NCI-H1092 treated with DMSO at 0.1 percent for 48 hours (cell line): ENCODE measurements around the gene NPEPL1.

Experiments used
- DNase-seq: peaks from one replicate; lab custom pipeline; 2025; lab: John Stamatoyannopoulos, UW

The NPEPL1 gene

DNA sequence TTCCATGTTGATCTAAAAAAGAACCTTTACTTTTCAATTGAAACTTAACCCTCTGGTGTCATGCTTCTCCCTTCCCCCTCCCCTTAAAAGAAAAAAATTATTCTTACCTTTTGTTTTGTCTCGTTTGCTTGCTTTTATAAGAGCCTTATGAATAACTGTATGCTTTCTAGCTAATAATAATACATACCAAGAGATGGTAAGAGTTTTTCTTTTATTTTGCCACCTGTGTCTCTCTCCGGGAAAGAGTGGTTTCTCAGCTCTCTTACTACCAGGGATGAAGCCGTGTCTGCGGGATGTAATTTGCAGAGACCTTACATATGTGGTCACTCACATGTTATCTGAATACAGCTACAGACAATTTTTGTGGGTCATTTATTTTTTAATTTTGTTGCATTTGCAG lies 33.8 kb upstream of the NPEPL1 start:
- DNase-seq = no peak

DNA sequence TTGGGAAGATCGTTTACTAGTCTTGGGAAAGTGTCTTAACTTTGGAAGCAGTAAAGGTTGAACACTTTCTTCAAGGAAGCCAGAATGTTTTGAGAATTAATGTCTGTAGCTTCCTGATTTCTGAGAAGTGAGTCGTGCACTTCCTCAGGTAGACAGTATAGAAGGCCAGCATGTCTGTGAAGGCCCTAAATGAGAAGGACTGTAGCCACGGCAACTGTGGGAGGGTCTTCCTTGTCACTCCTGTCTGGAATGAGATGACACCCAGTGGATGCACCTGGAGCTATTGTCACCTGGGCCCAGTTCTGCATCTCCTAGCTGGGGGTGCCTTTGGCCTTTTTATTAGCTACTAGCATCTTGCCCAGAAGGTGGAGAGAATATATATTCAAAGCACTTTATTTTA lies 32.8 kb upstream of the NPEPL1 start:
- no peak for DNase-seq

DNA sequence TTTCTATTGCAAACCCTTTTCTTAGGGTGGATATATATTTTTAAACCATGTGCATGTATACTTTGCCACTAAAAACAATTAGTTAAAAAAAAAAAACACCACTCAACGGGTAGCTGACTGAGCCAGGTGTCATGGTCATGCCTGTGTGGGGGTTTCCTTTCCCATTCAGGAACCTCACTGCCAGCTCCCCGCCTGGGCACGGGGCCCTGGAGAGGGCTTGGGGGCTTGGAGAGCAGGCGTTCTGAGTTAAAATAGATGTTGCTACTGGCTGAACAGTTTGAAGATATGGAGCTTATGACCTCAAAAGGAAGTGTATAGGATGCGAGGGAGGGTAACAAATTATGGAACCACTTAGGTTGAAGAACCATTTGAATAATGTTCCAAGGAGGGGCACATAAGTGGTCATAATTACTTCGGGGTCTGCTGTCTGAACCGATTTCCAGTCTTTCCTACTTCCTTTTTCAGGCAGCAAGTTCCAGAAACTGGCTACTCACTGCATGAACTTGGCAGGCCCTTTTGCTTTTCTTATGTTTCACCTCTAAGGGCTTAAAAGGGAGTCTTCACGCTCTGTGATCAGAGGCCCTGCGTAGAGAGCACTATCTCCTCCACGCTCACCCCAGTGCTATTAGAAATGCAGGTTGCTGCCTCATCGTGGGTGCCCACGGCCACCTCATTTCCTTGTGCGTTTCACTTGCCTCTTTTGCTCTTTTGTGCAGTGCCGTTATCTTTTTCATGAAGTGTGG lies 31.6 kb upstream of the NPEPL1 start:
- no peak for DNase-seq

DNA sequence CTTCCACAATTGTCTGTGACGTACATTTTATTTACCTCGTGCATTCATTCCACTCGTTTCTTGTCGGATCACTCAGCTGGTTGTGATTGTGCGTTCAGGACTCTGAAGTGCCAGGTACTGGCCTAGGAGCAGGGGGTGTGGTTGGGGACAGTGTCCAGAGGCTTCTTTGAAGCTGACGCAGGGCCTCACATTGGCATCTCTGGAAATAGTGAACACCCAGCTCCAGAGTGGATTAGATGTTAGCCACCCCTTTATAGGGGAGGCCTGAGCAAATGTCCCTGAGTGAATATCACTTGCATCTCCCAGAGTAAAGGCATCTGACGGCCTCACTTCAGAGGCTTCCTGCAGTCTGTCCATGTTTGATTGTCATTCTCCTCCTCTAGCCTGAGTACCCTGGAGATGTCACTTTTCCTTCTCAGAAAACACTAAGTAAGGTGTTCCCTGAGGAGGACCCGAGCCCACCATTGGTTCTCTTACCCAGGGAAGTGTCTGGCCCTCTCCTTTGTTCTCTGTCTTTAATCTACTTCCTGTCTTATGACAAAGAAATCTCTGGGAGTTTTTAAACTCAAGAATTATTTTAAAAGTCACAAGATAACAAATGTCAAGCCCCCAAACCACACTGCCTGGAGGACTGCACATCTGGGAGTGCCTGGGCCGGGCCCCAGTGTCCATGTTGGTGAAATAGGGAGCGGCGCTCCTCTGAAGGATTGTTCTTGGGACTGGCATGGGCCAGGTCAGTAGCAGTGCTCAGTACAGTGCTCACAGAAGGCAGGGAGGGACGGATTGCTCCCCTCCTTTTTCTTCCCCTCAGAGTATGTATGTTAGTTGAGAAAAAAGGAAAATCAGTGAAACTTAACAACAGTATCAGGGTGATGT lies 30.8 kb upstream of the NPEPL1 start:
- no peak for DNase-seq

DNA sequence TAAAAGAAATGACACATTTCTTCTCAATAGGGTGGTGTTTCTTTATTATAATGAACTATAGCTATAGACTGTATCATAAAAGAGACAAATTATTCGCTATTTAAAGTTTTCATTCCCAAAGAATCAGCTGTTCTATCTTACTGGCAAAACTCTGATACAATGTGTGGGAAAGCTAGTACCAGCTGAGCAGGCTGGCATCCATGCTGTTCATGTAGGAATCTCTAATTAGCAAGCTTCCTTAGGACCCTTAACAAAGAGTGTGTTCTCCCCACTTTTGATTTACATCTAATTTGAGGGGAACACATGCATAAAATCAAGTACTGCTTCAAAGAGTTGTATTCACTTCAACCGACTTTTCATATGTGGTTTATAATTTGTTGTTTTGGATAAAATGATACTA lies 28.3 kb upstream of the NPEPL1 start:
- DNase-seq = no peak

DNA sequence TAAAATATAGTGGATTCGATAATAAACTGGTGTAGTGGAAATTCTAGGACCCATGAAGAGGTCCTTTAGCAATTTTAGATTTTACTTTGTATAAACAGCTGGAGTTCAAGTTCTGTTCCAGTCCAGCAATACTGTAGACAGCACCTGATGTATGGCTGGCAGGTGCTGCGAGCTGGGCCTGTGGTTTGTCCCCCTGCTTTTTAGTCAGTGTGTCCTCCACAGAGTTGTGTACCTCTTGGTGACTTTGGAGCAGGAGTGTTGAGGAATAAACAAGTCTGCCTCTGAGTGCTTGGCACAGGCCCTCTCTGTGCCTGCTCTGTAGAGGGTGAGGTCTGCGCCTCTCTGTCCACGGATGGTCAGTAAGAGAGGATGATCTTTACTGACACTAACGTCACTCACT lies 27.7 kb upstream of the NPEPL1 start:
- no peak for DNase-seq

DNA sequence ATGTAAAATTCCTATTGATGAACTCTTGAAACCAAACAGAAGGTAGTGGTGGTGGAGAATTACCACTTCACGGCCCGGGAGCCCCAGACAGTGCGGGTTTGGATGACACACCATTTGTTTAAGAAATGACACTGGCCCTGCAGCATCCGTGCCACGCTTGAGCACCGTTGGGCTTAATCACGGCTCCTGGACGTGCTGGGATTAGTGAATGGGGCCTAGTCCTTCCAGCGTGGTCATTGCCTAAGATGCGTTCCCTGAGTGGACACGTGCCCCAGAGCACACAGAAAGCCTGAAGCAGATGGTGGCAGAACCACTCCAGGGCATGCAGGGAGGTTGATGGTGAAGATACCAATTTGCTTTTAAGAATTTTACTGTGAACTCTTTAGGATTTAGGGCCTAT lies 27.0 kb upstream of the NPEPL1 start:
- no peak for DNase-seq

DNA sequence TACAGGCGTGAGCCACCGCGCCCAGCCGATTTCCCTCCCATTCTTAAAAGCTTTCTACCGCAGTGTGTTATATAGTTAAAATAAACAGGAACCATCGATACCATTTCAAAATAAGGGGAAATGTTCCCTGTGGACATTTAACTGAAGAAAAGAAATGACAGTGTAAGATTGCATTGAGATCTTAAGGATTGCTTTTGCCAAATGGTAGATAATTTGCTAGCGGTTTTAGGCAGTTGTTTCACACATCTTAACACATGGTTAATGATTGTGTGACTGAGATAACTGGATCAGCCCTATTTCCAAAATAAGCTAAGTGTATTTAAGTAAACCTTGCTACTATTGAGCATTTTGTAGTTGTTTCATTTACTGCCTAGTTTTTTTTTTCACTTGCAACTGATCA lies 25.9 kb upstream of the NPEPL1 start:
- no peak for DNase-seq

DNA sequence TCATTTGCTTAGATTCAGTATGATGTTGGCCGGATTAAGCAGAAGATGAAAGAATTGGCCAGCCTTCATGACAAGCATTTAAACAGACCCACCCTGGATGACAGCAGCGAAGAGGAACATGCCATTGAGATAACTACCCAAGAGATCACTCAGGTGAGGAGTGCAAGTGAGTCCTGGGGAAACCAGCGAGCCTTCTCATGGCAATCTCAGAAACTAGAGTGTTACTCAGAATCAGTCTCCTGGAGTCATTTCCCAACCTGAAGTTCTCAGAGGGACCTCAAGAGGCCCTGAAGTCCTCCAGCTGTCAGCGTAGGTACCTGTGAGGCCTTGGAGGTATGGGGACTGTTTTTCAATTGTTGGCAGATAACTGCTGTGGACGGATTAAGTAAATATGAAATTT lies 24.6 kb upstream of the NPEPL1 start:
- DNase-seq = no peak

DNA sequence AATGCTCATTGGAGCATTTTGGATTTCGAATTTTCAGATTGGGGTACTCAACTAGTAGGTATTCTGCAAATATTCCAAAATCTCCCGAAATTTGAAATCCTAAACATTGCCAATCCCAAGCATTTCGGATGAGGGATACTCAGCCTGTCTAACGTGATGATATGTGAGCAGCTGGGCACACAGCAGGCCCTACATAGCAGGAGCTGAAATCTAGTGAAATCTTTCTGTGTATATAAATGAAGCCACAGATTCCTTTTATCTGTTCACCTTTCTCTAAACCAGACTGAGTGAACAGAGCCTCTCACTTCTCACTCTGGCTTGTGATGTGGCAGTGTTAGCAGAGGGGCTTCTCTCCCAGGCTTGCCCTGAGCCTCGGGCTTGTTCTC lies 23.7 kb upstream of the NPEPL1 start:
- DNase-seq = no peak

DNA sequence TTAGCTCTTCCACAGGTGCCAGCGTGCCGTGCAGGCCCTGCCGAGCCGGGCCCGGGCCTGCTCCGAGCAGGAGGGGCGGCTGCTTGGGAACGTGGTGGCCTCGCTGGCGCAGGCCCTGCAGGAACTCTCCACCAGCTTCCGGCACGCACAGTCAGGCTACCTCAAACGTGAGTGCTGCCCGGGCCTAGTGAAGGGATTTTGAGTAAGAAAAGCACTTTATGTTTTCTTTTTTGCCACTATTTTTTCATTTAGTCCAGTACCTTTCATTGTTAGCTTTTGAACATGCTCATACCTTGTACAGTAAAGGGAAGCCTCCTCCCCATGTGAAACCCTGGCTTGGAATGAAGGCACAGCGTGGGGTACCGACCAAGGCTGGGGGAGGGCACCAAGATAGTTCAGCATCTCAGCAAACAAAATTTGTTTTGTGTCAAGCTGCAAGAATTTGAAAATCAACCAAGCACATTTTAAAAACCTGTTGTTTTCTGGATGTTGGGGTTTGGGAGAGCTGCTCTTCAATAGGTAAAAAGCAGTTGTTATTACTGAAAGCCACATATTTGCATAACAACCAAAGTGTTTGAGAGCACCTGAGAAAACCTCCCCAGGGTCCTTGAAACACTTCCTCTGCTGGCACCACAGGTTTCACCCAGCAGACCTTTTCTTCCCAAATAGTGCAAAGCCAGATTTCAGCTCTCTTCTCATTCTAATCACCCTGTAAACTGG lies 23.2 kb upstream of the NPEPL1 start:
- no peak for DNase-seq

DNA sequence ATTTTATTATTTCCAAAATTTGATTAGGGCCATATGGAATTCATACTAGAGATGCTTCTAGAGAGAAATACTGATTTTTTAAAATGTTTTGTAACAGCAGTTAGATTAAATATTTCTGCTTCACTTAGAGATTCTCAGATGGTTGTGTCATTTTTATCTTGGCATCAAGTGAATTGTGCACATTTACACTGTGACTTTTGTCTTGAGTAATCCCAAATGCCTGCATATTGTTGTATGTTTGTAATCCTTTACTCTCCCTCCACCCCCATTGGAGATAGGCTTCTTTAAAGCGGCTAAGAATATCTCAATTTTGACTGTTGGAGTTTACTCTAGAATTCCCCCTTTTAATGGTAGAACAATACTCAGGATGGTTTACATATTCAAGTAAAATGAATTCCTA lies 22.5 kb upstream of the NPEPL1 start:
- DNase-seq = no peak

DNA sequence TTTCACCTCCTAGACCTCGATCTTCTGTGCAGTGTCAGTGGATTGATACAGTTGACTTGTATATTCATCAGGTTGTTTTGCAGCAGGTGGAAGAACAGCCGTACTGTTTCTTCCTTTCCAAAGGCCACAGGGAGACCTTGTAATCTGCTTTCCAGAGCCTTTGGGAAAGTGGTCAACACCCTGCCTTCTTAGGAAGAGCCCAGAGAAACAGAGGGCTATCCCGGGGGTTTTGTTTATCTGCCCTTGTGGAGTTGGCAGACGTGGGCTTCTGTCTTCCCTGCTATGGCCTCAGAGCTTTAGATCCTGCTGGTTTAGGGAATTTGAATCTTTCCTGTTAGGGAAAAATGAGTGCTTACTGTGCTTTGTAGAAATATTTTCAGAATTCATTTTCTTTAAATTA lies 21.9 kb upstream of the NPEPL1 start:
- no peak for DNase-seq

DNA sequence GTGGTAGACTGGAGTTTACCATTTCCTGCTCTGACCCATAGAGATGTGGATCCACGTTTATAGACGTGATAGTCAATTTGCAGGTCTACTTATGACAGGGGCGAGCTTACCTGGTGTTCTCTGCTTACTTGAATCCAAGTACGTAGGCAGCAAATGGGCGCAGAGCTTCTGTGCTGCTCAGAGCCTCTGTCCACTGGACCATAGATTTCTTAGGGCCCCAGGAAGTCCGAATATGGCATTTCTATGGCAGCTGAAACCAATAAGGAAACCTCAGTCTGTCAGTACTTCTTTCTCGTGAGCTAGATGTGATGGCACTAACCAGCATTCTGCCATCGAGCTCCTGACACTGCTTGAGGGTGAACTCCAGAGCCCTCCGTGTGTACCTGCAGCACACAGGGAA lies 19.5 kb upstream of the NPEPL1 start:
- DNase-seq = no peak

DNA sequence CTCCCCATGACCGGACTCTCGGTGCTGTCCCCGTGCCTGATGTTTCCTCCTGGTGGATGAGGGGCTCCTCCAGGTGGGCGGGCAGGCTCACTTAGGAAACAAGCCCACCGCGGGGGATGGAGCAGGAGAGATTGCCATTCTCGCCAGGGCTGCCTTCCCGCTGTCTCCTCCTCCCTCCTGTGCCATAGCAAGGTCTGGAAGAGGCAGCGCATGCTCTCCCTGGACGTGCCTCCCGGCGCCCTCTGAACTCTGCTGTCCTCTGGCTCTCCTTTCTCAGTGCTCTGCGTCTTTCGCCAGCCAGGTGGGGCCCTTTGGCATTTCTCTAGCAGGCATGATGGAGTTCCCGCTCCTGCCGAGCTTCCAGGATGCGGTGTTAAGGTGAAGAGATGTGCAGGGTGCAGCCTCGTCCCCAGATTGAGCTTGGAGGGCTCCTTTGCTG lies 17.4 kb upstream of the NPEPL1 start:
- DNase-seq = no peak

DNA sequence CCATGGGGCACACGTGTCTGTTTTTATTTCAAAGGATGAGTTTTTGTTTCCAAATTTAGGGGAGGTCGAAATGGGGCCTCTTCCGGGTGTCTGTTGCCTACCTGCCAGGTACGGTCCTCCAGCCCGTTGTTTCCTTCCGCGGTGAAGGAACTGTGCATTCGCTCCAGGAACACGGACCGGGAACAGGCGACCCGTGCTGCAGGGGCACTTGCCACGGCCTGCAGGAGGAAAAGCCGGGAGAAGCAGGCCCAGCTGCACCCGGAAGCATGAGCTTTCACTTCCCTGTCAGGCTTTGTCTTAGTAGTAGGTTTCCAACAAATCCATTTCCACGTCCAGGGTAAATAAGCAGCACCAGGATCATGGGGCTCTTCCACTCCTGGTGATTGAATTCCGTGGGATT lies 17.0 kb upstream of the NPEPL1 start:
- DNase-seq = no peak

DNA sequence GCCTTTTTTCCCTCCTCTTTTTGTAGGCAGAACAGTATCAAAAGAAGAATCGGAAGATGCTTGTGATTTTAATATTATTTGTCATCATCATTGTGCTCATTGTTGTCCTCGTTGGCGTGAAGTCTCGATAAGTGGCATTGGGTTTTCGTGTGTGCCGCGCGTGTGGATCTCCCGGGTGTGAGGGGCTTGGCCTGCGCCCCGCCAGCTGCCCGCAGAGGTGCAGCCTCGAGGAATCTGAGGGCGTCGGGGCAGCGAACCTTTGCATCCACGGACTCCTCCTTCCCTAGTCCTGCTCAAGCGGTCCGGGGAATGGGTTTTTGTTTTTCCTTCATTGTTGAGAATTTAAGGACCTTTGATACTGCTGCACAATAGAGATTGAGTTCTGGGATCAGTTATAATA lies 16.4 kb upstream of the NPEPL1 start:
- no peak for DNase-seq

DNA sequence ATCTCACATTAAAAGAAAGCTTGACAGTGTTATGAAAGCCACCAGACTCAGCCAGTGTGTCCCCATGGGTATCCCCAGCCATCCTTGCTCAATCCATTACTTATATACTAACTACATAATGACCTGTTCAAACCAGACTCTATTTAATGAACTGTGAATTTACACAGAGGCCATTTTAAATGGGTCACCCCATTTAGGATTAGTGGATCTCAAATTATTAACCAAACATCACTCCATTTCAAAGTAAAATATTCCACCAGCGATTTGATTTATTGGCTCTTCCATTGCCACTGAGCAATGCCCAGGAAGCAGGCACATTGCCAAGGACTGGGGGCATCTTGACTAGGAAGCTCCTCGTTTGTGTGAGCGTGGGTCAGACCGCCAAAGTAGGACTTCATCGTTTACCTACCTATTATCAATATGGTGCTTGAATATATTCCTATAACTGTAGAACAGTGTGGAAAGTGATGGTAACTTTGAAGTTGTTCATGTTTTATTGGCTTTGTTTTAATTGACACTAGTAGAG lies 15.5 kb upstream of the NPEPL1 start:
- no peak for DNase-seq

DNA sequence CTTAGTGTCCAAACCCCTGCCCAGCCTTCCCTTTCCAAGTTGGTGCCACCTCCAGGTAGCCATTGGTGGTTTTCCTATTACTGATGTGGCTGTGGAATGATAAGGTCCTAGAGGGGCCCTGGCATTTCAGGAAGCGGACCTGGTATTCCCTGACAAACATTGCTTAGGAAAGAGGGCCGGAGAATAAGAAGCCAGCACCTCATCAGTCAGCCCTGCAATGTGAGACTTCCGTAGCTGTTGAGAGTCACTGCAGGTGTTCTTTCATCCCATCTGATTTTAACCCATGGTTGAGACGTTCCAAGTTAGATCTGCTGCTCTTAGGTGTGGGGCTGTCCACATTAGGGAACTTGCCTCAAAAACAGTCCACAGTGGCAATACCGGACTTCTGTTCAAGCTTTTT lies 14.8 kb upstream of the NPEPL1 start:
- DNase-seq = no peak

DNA sequence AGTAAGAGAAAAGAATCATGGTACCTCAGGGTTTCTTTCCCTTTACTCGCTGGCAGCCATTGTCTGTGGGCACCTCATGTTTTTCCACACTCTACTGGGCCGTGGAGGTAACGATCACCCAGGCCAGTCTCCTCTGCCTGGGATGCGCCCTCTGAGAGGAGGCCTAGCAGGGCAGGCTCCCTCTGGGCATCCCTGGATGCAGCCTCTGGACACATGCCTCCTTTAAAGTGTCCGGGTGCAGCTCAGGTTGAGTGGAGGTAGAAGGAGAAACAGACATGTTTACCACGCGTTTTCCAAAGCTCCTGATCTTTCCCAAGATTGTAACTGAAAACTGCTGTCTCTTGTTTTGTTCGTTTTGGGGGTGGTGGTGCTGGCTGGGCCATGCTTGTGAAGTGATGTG lies 13.8 kb upstream of the NPEPL1 start:
- no peak for DNase-seq

DNA sequence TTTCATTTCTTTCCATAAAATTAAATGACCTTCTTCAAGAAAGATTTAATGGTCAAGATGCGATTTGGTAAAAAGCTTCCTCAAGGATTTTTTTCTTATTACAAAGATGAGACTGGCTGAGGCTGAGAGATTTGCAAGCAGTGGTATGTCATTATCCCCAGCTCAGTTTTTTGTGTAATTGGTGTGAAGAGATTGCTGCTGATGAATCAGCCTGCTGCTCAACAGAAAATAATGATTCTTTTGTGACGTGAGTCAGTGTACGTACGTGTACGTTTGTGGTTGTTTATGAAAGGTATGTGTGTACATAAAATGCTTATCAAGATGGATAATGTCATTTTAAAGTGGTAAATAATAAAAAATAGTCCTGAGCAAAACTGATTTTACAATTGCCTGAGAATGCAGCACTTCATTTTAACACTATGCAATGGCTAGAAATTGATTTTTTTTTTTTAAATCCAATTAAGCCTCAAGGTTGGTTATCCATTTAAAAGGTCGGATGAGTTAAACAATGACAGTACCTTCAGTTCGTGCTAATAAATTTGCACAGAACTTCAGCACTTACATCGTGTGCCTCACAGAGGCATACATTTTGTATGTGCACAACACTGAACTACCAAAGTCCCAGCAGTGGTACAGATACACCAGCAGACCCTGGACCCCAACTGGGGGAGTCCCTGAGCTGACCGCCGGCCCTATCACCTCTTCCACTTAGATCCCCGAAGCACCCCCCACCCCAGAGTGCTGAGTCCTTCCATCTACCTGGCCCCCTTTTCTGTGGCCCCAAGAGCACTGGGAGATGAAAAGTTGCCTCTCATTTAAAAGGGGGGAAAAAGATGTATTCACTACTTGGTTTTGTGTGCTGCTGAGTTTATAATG lies 9.7 kb upstream of the NPEPL1 start:
- no peak for DNase-seq

DNA sequence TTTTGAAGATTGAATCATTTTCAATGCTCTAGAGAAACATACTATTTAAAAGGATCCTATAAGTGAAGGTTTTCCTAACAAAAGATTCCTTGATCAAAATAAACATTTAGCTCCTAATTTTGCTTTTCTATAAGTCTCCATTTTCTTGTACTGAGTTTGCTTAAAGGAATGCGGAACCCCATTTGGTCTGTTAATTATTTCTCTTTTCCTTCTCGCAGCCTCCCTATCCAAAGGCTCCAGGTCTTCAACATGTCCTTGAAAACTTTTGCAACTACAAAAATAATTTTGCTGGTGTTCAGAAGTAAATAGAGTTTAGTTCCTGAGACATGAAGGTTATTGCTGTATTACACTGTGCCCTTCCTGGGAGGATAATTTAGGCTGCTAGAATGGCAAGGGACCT lies 8.3 kb upstream of the NPEPL1 start:
- no peak for DNase-seq
